Keratinocyte (primary cell): ENCODE measurements around the gene ZBTB9. TPM values are rescaled to one million over a fixed set of nuclear protein-coding genes. Genes with fewer than 3 reads are reported as not detected.

ENCODE experiments used
- DNase-seq: peaks from one replicate; pipeline ENCODE4 v3.0.0-alpha.2; 2011; ENCODE audit warnings: low read depth, missing footprints, low spot score
- FAIRE-seq: peaks from 2 replicates; lab custom pipeline; 2011; peaks lifted over from hg19 to GRCh38; lab: Jason Lieb, UNC
- H2AFZ ChIP-seq: 2 replicates; pipeline ENCODE4 v1.6.0; 2012; ENCODE audit warnings: low read length, control low read depth, inconsistent platforms; ENCODE audit not compliant: control insufficient read depth
- H3K27ac ChIP-seq: 2 replicates; pipeline ENCODE4 v1.5.1; 2011; ENCODE audit warnings: low read length; ENCODE audit not compliant: control insufficient read depth, insufficient read depth
- H3K27me3 ChIP-seq: 3 replicates; pipeline ENCODE4 v1.6.0; 2011; ENCODE audit warnings: low read length; ENCODE audit not compliant: control insufficient read depth, insufficient read depth; ENCODE audit errors: extremely low read depth
- H3K36me3 ChIP-seq, 2 experiments: 2 replicates in 1 of 2; 3 replicates in 1 of 2; pipeline ENCODE4 v1.5.1; 2011; ENCODE audit warnings: low read length in 2 of 2, mild to moderate bottlenecking in 1 of 2; ENCODE audit not compliant: control insufficient read depth in 2 of 2, insufficient read depth in 2 of 2; ENCODE audit errors: extremely low read depth in 1 of 2
- H3K4me1 ChIP-seq: 3 replicates; pipeline ENCODE4 v1.5.1; 2011; ENCODE audit warnings: low read length; ENCODE audit not compliant: control insufficient read depth, insufficient read depth; ENCODE audit errors: extremely low read depth
- H3K4me2 ChIP-seq: 3 replicates; pipeline ENCODE4 v1.6.0; 2011; ENCODE audit warnings: low read depth, low read length; ENCODE audit not compliant: control insufficient read depth, insufficient read depth; ENCODE audit errors: extremely low read depth
- H3K4me3 ChIP-seq, 3 experiments: fragments of 200-600 bp in 1 of 3; sonication (generic) in 1 of 3; 2 replicates in 2 of 3; 3 replicates in 1 of 3; pipeline ENCODE4 v1.5.1; 2011 to 2016; ENCODE audit warnings: low read length in 3 of 3, mild to moderate bottlenecking in 3 of 3, control low read depth in 2 of 3, inconsistent platforms in 1 of 3, low read depth in 1 of 3, mixed read lengths in 1 of 3, mixed run types in 1 of 3, moderate library complexity in 1 of 3; ENCODE audit not compliant: control insufficient read depth in 2 of 3, insufficient read depth in 2 of 3; ENCODE audit errors: extremely low read depth in 1 of 3
- H3K79me2 ChIP-seq: 2 replicates; pipeline ENCODE4 v1.6.0; 2012; ENCODE audit warnings: low read length; ENCODE audit not compliant: control insufficient read depth, insufficient read depth
- H3K9ac ChIP-seq: 3 replicates; pipeline ENCODE4 v1.6.0; 2011; ENCODE audit warnings: low read length; ENCODE audit not compliant: control insufficient read depth, insufficient read depth; ENCODE audit errors: extremely low read depth
- H3K9me1 ChIP-seq: 3 replicates; pipeline ENCODE4 v1.6.0; 2011; ENCODE audit warnings: low read length; ENCODE audit not compliant: control insufficient read depth, insufficient read depth; ENCODE audit errors: extremely low read depth
- H3K9me3 ChIP-seq: 2 replicates; pipeline ENCODE4 v1.5.1; 2012; ENCODE audit warnings: low read depth, low read length; ENCODE audit not compliant: control insufficient read depth
- H4K20me1 ChIP-seq: 3 replicates; pipeline ENCODE4 v1.6.0; 2011; ENCODE audit warnings: low read length; ENCODE audit not compliant: control insufficient read depth, insufficient read depth; ENCODE audit errors: extremely low read depth
- EZH2 ChIP-seq: IDR thresholded peaks from one replicate; pipeline ENCODE4 v1.6.1; 2012; ENCODE audit warnings: inconsistent platforms, mild to moderate bottlenecking, low read length, moderate library complexity
- dilution Hi-C: fragments of 300-500 bp; cut with MboI; formaldehyde crosslinking; loops from one replicate; pipeline ENCODE4 v1.7.0; 2020; ENCODE audit warnings: low sequenced_read_pairs; ENCODE audit not compliant: extremely low pct_ligation_motif_present
- polyA plus RNA-seq, 5 experiments: library from polyadenylated mRNA; depleted of rRNA in 3 of 5; stranded (reverse) in 3 of 5; stranded (forward) in 1 of 5; unstranded in 1 of 5; fragments of >200 nt; gene quantifications; 1 replicate in 1 of 5; 2 replicates in 3 of 5; 3 replicates in 1 of 5; pipeline versions ENCODE4 v1.2.1 to v1.2.3, GENCODE V29; 2011 to 2012; ENCODE audit warnings: missing spikeins in 2 of 5, low read depth in 1 of 5, low replicate concordance in 1 of 5
- TF ChIP-seq, protein P1 (sequence below), 3 experiments: IDR thresholded peaks in 1 of 3; conservative IDR thresholded peaks in 1 of 3; optimal IDR thresholded peaks in 1 of 3; 2 replicates in 2 of 3; 3 replicates in 1 of 3; pipeline versions ENCODE3 to v1.5.1; 2011; ENCODE audit warnings: low read length in 3 of 3, mild to moderate bottlenecking in 3 of 3, moderate library complexity in 2 of 3, control low read depth in 1 of 3, inconsistent platforms in 1 of 3; ENCODE audit not compliant: insufficient read depth in 2 of 3; ENCODE audit errors: extremely low read depth in 1 of 3

Gene ZBTB9
- polyA plus RNA-seq, 1 donor (not counting 4 experiments of a cell fraction or from before 2014, with no cell fraction given): 7.8 TPM

DNA sequence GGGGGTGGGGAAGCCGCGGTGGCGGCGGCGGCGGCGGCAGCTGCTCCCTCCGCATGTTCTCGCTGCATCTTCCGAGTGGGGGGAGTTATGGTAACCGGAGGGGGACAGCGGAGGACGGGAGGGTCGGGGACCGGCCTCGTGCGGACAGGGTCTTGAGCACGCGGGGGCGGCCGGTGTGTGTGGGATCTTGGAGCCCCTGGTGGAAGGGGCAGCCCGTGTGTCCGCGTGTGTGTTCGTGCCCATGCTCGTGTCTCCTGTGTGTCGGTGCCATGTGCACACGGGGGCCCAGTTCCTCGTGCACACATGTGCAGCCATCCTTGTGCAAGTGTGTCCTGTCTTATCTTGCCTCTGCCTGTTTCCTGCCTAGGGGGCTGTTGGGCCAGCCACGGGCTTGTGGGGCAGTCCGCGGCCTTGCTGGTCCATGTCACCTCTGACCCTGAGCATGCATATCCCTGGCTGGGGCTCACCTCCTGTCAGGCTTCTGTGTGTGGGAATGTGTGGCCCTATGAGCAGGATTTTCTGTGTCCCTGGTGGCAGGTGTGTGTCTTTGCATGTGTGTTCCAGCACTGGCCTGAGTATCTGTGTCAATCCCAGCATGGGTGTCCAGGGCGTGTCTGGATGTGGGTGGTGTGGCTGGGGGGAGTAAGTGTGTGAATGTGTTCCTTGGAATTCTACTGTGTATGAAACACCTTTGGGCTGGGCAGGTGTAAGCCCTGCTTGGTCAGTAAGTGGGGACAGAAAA is 26.0 kb upstream of the ZBTB9 start:
- FAIRE-seq: no peak
- dilution Hi-C loops: no loop called here
- peak; percentile 58 for DNase-seq

DNA sequence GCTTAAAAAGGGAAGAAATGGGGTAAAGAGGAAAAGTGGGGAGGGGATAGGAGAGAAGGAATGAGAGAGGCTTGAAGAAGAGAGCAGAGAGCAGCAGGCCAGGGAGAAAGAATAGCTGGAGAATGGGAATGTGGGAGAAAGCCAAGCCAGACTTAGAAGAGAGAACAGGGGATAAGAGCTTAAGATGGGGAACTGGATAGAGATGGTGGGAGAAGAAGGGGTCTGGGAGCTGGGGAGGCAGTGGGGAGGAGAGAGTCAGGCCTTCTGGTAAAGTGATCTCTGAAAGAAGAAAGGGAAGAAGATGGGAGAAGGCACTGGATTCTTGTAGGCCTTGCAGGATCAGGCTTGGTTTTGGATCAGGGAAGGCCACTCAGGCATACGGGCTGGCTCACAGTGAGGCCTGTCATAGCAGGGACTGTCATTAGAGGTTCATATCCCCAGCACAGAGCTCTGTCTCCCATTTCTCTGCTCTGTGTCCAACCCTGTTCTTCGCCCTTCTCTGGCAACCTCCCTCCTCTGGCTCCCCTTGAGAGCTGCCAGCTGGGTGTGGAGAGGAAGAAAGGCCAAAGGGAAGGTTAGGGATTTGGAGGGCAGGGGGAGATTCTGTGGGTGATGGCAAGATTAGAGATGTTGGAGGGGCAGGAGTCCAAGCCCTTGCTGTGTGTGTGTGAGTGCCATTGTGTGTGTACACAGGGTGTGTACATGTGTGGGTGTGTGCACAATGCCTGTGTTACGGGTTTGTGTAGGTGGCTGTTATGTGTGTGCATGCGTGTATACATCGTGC is 25.2 kb upstream of the ZBTB9 start:
- Histone ChIP-seq H3K27ac (peak overlapping the region; percentile 52), H3K9ac (peak overlapping the region; percentile 18), H4K20me1 (no peaks in the 10 kb centered on the region), H3K4me2 (peak overlapping the region; percentile 81), H3K4me3 (no peak overlapping the region), H3K27me3 (no peaks in the 10 kb centered on the region), H3K9me1 (no peaks in the 10 kb centered on the region), H3K4me1 (peaks cover 47% of the 10 kb centered on the region), H3K9me3 (no peaks in the 10 kb centered on the region), H2AFZ (no peak overlapping the region), H3K79me2 (peaks cover 6% of the 10 kb centered on the region), H3K36me3 (no peaks in the 10 kb centered on the region)
- DNase-seq: no peak
- TF ChIP-seq, protein P1, sequence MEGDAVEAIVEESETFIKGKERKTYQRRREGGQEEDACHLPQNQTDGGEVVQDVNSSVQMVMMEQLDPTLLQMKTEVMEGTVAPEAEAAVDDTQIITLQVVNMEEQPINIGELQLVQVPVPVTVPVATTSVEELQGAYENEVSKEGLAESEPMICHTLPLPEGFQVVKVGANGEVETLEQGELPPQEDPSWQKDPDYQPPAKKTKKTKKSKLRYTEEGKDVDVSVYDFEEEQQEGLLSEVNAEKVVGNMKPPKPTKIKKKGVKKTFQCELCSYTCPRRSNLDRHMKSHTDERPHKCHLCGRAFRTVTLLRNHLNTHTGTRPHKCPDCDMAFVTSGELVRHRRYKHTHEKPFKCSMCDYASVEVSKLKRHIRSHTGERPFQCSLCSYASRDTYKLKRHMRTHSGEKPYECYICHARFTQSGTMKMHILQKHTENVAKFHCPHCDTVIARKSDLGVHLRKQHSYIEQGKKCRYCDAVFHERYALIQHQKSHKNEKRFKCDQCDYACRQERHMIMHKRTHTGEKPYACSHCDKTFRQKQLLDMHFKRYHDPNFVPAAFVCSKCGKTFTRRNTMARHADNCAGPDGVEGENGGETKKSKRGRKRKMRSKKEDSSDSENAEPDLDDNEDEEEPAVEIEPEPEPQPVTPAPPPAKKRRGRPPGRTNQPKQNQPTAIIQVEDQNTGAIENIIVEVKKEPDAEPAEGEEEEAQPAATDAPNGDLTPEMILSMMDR (optimal IDR thresholded peaks at IDR 0.05 in 1 of 3, IDR thresholded peaks at IDR 0.05 in 1 of 3, conservative IDR thresholded peaks at IDR 0.05 in 1 of 3; ENCODE audit: extremely low read depth in 1 of 3, insufficient read depth in 2 of 3, low read length in 3 of 3): no peak
- TF ChIP-seq EZH2: no peak
- FAIRE-seq: no peak
- dilution Hi-C loops: no loop called here

More for the DNA sequence above, 26.0 kb upstream of the ZBTB9 start:
- TF ChIP-seq, protein P1 (optimal IDR thresholded peaks at IDR 0.05 in 1 of 3, IDR thresholded peaks at IDR 0.05 in 1 of 3, conservative IDR thresholded peaks at IDR 0.05 in 1 of 3; ENCODE audit: extremely low read depth in 1 of 3, insufficient read depth in 2 of 3, low read length in 3 of 3): peak; percentile 35 to 58 (median 44)
- TF ChIP-seq EZH2: no peak
- H4K20me1 ChIP-seq: no peaks in the 10 kb centered on the region
- H3K36me3 ChIP-seq: no peaks in the 10 kb centered on the region
- H3K4me1 ChIP-seq: peaks cover 47% of the 10 kb centered on the region
- no peaks in the 10 kb centered on the region for H3K9me1 ChIP-seq
- peak overlapping the region; percentile 69 for H2AFZ ChIP-seq
- H3K9me3 ChIP-seq: no peaks in the 10 kb centered on the region
- peak overlapping the region; percentile 52 for H3K27ac ChIP-seq
- H3K4me2 ChIP-seq: peak overlapping the region; percentile 81
- peaks cover 6% of the 10 kb centered on the region for H3K79me2 ChIP-seq
- no peaks in the 10 kb centered on the region for H3K27me3 ChIP-seq
- peak overlapping the region; percentile 60 for H3K9ac ChIP-seq
- H3K4me3 ChIP-seq: peak overlapping the region; percentile 46 to 65 (median 51)
